HG03520 (cell line): Measurements from ENCODE around the gene LYSET.
"Not testable (repeated sequence)": the region's sequence is repeated elsewhere in the genome, so short reads cannot be mapped to it uniquely, and the experiment has no call there.

Experiments
- ATAC-seq: cut with Tn5 transposase; IDR thresholded peaks from one replicate; pipeline ENCODE4 v1.9.1; 2021; ENCODE audit warnings: mild to moderate bottlenecking, moderate library complexity; ENCODE audit not compliant: unreplicated experiment

The LYSET gene

GRCh38 chr14:93165271-93166265, 19.5 kb upstream of the LYSET start:
- ATAC-seq: not testable (repeated sequence)

DNA sequence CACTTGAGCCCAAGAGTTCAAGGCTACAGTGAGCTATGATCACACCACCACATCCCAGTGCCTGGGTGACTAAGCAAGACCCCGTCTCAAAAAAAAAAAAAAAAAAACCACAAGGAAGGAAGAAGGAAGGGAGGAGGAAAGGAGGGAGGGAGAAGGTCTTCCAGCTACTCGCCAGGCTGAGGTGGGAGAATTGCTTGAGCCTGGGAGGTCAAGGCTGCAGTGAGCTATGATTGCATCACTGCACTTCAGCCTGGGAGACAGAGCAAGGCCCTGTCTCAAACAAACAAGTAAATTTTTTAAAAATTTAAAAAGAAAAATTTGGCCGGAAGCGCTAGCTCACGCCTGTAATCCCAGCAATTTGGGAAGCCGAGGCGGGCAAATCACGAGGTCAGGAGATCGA, 16.5 kb upstream of the LYSET start:
- ATAC-seq: not testable (repeated sequence)

GRCh38 chr14:93169619-93170018, 15.5 kb upstream of the LYSET start:
- not testable (repeated sequence) for ATAC-seq

GRCh38 chr14:93170141-93170540, 15.0 kb upstream of the LYSET start:
- not testable (repeated sequence) for ATAC-seq

DNA sequence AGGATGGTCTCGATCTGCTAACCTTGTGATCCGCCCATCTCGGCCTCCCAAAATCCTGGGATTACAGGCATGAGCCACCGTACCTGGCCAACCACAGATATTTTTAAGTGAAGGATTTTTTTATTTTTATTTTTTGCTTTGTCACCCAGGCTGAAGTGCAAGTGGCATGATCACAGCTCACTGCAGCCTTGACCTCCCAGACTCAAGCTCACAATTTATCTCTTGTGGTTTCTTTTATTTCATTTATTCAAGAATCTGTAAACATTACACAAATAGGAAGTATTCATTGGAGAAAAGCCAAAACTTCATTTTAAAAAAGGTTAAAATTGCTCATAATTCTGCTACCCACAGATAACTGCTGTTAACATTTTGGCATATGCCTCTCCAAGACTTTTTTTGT, 13.7 kb upstream of the LYSET start:
- no peak for ATAC-seq

- no peak for ATAC-seq
Measured at GRCh38 chr14:93173943-93174395, 11.1 kb upstream of the LYSET start.

- ATAC-seq: not testable (repeated sequence)
Measured at GRCh38 chr14:93174731-93175130, 10.4 kb upstream of the LYSET start.

DNA sequence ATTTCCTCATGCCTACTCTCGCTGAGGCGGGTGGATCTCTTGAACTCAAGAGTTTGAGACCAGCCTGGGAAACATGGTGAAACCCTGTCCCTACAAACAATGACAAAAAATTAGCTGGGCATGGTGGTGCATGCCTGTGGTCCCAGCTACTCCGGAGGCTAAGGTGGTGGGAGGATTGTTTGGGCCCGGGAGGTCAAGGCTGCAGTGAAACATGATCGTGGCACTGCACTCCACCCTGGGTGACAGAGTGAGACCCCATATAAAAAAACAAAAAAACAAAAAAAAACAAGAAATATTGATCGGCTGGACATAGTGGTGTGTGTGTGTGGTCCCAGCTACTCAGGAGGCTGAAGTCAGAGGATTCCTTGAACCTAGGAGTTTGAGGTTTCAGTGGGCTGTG, 9.6 kb upstream of the LYSET start:
- ATAC-seq: no peak

DNA sequence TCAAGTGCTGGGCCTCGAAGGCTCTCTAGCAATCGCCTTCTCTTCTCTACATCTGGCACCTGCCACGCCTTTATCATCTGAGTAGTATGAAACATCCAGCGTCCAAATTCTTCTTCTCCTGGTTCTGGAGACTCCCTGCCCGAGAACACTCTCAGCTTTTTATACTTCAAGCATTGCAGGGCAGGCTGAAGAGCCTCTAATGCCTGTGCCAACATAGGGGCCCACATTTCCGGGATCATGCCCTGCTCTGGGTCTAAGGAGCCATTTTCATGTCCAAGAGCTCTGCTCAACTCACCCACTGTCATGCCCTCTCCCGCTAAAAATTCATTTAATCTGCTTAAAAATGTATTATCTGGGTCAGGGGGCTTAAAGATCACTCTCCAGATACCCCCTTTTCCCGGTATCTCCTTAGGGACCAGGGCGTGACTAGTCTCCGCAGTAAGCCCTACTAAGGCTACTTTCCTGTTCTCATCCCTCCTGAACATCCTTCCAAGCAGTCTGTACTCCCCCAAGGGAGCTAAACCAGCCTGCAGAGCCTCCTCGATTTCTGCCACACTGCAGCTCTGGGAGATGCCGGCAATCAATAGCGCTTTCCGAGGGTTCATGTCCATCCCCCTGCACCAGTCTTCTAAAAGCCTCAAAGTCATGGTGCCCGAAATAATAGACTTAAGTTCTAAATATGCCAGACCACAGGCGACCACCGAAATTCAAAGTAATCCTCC, 1.4 kb upstream of the LYSET start:
- no peak for ATAC-seq

GRCh38 chr14:93185349-93185720, 218 bp downstream of the LYSET start:
- peak; percentile 0 for ATAC-seq

- no peak for ATAC-seq
Measured at GRCh38 chr14:93186466-93186865, 1.3 kb downstream of the LYSET start.

- ATAC-seq: no peak
Measured at GRCh38 chr14:93186956-93187355, 1.8 kb downstream of the LYSET start.

GRCh38 chr14:93195316-93195999, 10.3 kb downstream of the LYSET start:
- no peak for ATAC-seq

- no peak for ATAC-seq
Measured at GRCh38 chr14:93199031-93199430, 13.9 kb downstream of the LYSET start.

DNA sequence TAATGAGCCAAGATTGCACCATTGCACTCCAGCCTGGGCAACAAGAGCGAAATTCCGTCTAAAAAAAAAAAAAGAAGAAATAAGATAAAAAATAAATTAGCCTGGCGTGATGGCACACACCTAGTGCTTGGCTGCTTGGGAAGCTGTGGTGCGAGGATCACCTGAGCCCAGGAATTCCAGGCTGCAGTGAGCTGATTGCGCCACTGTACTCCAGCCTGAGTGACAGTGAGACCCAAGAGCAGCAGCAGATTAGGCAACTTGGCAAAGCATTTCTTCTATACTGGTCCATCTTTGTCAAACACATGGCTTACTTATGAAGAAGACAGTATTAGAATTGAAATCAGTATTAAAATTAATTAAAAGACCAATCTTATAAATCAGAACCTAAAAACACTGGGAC, 15.4 kb downstream of the LYSET start:
- no peak for ATAC-seq

DNA sequence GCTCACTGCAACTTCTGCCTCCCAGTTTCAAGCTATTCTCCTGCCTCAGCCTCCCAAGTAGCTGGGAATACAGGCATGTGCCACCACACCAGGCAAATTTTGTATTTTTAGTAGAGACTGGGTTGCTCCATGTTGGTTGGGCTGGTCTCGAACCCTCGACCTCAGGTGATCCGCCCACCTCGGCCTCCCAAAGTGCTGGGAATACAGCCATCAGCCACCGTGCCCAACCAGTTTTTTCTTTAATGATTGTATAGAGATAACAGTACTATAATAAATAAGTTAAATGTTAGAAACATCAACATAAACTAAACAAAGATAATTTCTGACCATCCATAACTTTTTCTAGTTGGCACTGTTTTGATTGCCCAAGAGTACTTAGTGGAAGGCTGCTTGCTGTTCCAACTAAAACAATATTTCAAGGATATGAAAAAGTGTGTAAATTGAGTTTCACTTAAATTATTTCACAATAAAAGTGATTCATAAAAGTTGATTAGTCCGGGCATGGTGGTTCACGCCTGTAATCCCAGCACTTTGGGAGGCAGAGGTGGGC, 16.1 kb downstream of the LYSET start:
- no peak for ATAC-seq

GRCh38 chr14:93206793-93207467, 21.8 kb downstream of the LYSET start, which contains the start of the genes GON7 and UBR7:
TSS of gene GON7 (minus strand) at chr14:93207065. CDS start at chr14:93207037, 28 bp downstream.
TSS of gene UBR7 (plus strand) at chr14:93207256. CDS start at chr14:93207292, 36 bp downstream.
- ATAC-seq: peak; percentile 76

DNA sequence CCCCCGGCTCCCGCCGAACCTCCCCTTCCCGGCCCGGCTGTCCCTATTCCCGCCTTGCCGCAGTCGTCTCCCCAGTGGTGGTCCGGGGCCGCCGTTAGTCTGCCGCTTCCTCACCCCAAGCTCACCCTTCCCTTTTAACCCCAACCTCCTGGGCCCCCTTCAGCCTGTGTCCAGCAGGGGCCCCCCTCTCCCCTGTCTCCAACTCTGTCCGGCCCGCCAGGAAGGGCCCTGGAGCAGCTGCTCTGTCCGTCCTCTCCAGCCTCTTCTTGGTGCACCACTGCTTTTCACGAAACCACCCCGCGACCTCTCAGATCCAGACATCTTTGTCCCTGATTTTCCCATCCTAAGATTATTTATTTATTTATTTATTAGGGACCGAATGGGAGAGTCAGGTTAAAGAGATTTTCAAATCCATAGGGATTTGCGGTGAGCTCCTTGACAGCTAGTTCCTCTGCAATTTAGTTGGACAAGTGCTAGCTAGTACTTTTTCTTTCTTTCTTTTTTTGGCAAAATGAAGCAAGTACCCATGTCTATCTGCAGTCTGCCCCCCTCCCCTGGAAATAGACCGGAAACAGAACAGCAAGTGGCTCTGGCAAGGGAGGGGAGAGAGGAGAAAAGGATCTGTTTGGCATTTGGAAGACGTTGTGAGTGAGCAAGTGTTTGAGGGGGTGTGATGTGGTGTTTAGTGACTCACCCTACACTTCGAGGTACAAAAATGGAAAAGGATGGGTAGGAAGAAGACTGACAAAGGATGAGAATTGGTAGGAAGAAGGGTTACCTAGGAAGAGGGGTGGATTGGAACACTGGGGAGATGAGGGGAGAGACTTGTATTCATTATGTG, 22.6 kb downstream of the LYSET start:
- peak; percentile 29 for ATAC-seq

- ATAC-seq: peak; percentile 51
Measured at GRCh38 chr14:93212432-93212831, 27.3 kb downstream of the LYSET start.
